HEK293 (cell line): ENCODE results near the gene MAPRE3.

Experiments
- BCL11B ChIP-seq: fragments of 450-650 bp; formaldehyde crosslinking; IDR thresholded peaks from 2 replicates; pipeline ENCODE4 v1.5.1; 2016; ENCODE audit warnings: low read depth, missing biosample characterization, missing genetic modification characterization
- BCL6B ChIP-seq: fragments of 450-650 bp; formaldehyde crosslinking; IDR thresholded peaks from 2 replicates; pipeline ENCODE4 v1.5.1; 2017; ENCODE audit warnings: missing biosample characterization, missing genetic modification characterization
- INSM2 ChIP-seq: fragments of 450-650 bp; formaldehyde crosslinking; IDR thresholded peaks from 2 replicates; pipeline ENCODE4 v1.5.1; 2016; ENCODE audit warnings: missing biosample characterization, missing genetic modification characterization
- KLF8 ChIP-seq: fragments of 450-650 bp; formaldehyde crosslinking; IDR thresholded peaks from 2 replicates; pipeline ENCODE4 v1.5.1; 2016; ENCODE audit warnings: missing biosample characterization, missing genetic modification characterization
- OVOL3 ChIP-seq: fragments of 450-650 bp; formaldehyde crosslinking; IDR thresholded peaks from 2 replicates; pipeline ENCODE4 v1.5.1; 2016; ENCODE audit warnings: missing biosample characterization, missing genetic modification characterization
- PRDM10 ChIP-seq: fragments of 450-650 bp; formaldehyde crosslinking; IDR thresholded peaks from 2 replicates; pipeline ENCODE4 v1.5.1; 2016; ENCODE audit warnings: missing biosample characterization, missing genetic modification characterization
- PRDM6 ChIP-seq: fragments of 450-650 bp; formaldehyde crosslinking; IDR thresholded peaks from 2 replicates; pipeline ENCODE4 v1.5.1; 2017; ENCODE audit warnings: missing biosample characterization, missing genetic modification characterization
- SALL2 ChIP-seq: fragments of 450-650 bp; formaldehyde crosslinking; IDR thresholded peaks from 2 replicates; pipeline ENCODE4 v1.5.0; 2017; ENCODE audit warnings: missing biosample characterization, mild to moderate bottlenecking, missing genetic modification characterization, borderline replicate concordance
- SCRT2 ChIP-seq: fragments of 450-650 bp; formaldehyde crosslinking; IDR thresholded peaks from 2 replicates; pipeline ENCODE4 v1.5.1; 2016; ENCODE audit warnings: missing biosample characterization, missing genetic modification characterization
- TSHZ1 ChIP-seq: fragments of 450-650 bp; formaldehyde crosslinking; IDR thresholded peaks from 2 replicates; pipeline ENCODE4 v1.5.1; 2016; ENCODE audit warnings: missing biosample characterization, missing genetic modification characterization, borderline replicate concordance
- ZBTB7A ChIP-seq: fragments of 450-650 bp; formaldehyde crosslinking; IDR thresholded peaks from 2 replicates; pipeline ENCODE4 v1.5.1; 2016; ENCODE audit warnings: low read depth, missing biosample characterization, missing genetic modification characterization
- ZNF114 ChIP-seq: fragments of 450-650 bp; formaldehyde crosslinking; IDR thresholded peaks from 2 replicates; pipeline ENCODE4 v1.5.0; 2017; ENCODE audit warnings: missing biosample characterization, missing genetic modification characterization
- ZNF16 ChIP-seq: fragments of 450-650 bp; formaldehyde crosslinking; IDR thresholded peaks from 2 replicates; pipeline ENCODE4 v1.5.1; 2016; ENCODE audit warnings: low read depth, missing biosample characterization, missing genetic modification characterization
- ZNF302 ChIP-seq: fragments of 450-650 bp; formaldehyde crosslinking; IDR thresholded peaks from 2 replicates; pipeline ENCODE4 v1.5.1; 2016; ENCODE audit warnings: missing biosample characterization, missing genetic modification characterization, low read depth
- ZNF324 ChIP-seq: fragments of 450-650 bp; formaldehyde crosslinking; IDR thresholded peaks from 2 replicates; pipeline ENCODE4 v1.5.1; 2016; ENCODE audit warnings: missing biosample characterization, missing genetic modification characterization
- ZNF350 ChIP-seq: fragments of 450-650 bp; formaldehyde crosslinking; IDR thresholded peaks from 2 replicates; pipeline ENCODE4 v1.5.0; 2017; ENCODE audit warnings: missing biosample characterization, mild to moderate bottlenecking, missing genetic modification characterization
- ZNF354C ChIP-seq: fragments of 450-650 bp; formaldehyde crosslinking; IDR thresholded peaks from 2 replicates; pipeline ENCODE4 v1.5.1; 2016; ENCODE audit warnings: missing biosample characterization, missing genetic modification characterization, low read depth, borderline replicate concordance
- ZNF514 ChIP-seq: fragments of 450-650 bp; formaldehyde crosslinking; IDR thresholded peaks from 2 replicates; pipeline ENCODE4 v1.5.1; 2016; ENCODE audit warnings: missing biosample characterization, missing genetic modification characterization
- ZNF558 ChIP-seq: fragments of 450-650 bp; formaldehyde crosslinking; IDR thresholded peaks from 2 replicates; pipeline ENCODE4 v1.5.1; 2016; ENCODE audit warnings: missing biosample characterization, missing genetic modification characterization
- ZNF596 ChIP-seq: fragments of 450-650 bp; IDR thresholded peaks from 2 replicates; pipeline ENCODE4 v1.5.0; 2018; ENCODE audit warnings: missing biosample characterization, mild to moderate bottlenecking, missing genetic modification characterization, moderate library complexity
- ZNF664 ChIP-seq: fragments of 450-650 bp; formaldehyde crosslinking; IDR thresholded peaks from 2 replicates; pipeline ENCODE4 v1.5.1; 2016; ENCODE audit warnings: missing biosample characterization, missing genetic modification characterization
- ZNF704 ChIP-seq: fragments of 450-650 bp; formaldehyde crosslinking; IDR thresholded peaks from 2 replicates; pipeline ENCODE4 v1.5.1; 2016; ENCODE audit warnings: missing biosample characterization, missing genetic modification characterization
- ZNF76 ChIP-seq: fragments of 450-650 bp; formaldehyde crosslinking; IDR thresholded peaks from 2 replicates; pipeline ENCODE4; 2016; ENCODE audit warnings: low read depth, missing biosample characterization, missing genetic modification characterization, borderline replicate concordance
- ZSCAN23 ChIP-seq: fragments of 450-650 bp; formaldehyde crosslinking; IDR thresholded peaks from 2 replicates; pipeline ENCODE4 v1.5.1; 2016; ENCODE audit warnings: missing biosample characterization, missing genetic modification characterization
- ZSCAN5A ChIP-seq: fragments of 450-650 bp; formaldehyde crosslinking; IDR thresholded peaks from 2 replicates; pipeline ENCODE4 v1.5.1; 2016; ENCODE audit warnings: missing biosample characterization, missing genetic modification characterization

MAPRE3 gene

GRCh38 chr2:26970244-26970927 is at the start of gene MAPRE3 (continued):
- TF ChIP-seq ZNF114 (tag by site-specific recombination) (no peak), ZNF704 (tag by site-specific recombination) (no peak), SCRT2 (tag by site-specific recombination) (peak; percentile 83), ZNF664 (no peak), BCL6B (no peak), SALL2 (tag by site-specific recombination) (no peak), BCL11B (tag by site-specific recombination) (no peak), ZSCAN23 (no peak), ZNF16 (tag by site-specific recombination) (no peak), ZNF350 (no peak), ZNF596 (tag by site-specific recombination) (no peak), TSHZ1 (tag by site-specific recombination) (no peak), ZNF558 (tag by site-specific recombination) (no peak), ZNF324 (tag by site-specific recombination) (no peak), ZSCAN5A (tag by site-specific recombination) (no peak), OVOL3 (tag by site-specific recombination) (no peak), ZNF354C (tag by site-specific recombination) (no peak), ZNF76 (tag by site-specific recombination) (peak; percentile 18; the same call in 1 of the 2 replicates), PRDM10 (tag by site-specific recombination) (peak; percentile 36; the same call in 1 of the 2 replicates), KLF8 (tag by site-specific recombination) (no peak), ZBTB7A (tag by site-specific recombination) (no peak), PRDM6 (no peak), ZNF514 (no peak), INSM2 (tag by site-specific recombination) (no peak), ZNF302 (tag by site-specific recombination) (no peak)
